ENCODE data around the gene TMEM266. TPM values are rescaled to one million over a fixed set of nuclear protein-coding genes. Genes with fewer than 3 reads are reported as not detected.
"Not testable (repeated sequence)": the region's sequence is repeated elsewhere in the genome, so short reads cannot be mapped to it uniquely, and the experiment has no call there.

Gene TMEM266, protein sequence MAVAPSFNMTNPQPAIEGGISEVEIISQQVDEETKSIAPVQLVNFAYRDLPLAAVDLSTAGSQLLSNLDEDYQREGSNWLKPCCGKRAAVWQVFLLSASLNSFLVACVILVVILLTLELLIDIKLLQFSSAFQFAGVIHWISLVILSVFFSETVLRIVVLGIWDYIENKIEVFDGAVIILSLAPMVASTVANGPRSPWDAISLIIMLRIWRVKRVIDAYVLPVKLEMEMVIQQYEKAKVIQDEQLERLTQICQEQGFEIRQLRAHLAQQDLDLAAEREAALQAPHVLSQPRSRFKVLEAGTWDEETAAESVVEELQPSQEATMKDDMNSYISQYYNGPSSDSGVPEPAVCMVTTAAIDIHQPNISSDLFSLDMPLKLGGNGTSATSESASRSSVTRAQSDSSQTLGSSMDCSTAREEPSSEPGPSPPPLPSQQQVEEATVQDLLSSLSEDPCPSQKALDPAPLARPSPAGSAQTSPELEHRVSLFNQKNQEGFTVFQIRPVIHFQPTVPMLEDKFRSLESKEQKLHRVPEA
- 0.21 and 0.27 TPM in 2 replicates for total RNA-seq

DNA sequence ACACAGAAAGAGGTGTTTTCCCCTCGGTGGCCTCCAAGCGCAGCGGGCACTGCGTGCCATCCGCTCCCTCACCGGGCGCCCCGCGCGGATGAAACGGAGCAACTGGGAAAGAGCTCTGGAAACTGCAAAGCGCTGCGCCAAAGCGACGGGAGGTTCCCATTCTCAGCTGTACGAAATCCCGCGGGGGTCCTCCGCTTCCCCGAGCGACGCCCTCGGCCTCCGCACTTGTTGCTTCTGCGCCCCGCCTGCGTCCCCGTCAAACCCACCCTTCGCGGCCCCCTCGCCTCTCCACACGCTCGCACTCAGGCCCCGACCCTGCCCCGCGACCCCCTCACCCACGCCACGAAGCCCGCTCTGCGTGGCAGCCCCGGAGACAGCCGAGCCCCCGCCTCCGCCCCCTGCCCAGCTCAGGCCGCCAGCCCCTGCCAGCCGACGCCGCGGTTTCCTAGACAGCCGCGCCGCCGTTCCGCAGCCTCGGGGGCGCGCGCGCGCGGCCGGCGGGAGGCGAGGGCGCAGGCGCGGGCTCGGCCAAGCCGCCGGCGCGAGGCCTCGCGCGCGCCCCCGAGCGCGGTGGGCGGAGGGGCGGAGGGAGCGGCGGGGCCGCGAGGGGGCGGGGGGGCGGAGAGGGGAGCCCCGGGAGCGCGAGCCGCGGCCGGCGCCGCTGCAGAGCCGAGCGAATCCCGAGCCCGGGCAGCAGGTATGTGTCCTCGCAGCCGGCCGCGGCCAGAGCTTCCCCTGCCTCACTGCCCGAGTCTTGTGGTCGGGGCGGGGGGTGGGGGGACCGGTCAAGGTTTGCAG is at the start of gene TMEM266:
TMEM266 (plus strand) TSS at position 666 of the 798 bp plus-strand sequence. CDS start 74,279 bp downstream, outside the sequence.
- no peak for DNase-seq (ENCODE audit: low read depth)

DNA sequence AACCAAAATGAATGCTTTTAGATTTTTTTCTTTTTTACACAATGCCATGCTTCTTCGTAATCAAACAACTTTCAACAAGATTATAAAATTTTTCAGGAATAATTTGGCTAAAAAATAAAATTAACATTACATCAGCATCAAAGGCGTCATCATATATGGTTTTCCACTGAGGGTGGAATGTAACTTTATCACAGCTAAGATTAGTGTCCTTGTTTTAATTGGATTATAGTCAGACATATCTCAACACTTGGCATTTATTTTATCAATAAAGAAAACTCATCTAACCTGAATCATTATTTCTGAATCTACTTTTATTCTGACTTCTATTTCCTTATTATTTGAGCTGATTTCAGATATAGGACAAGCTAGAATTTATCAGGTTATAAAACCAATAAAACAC is 49.2 kb upstream of the TMEM266 start:
- Histone ChIP-seq H3K4me3 (ENCODE audit: low read depth, low read length) (no peak overlapping the region), H3K36me3 (ENCODE audit: control insufficient read depth, insufficient read depth, low read length) (no peaks in the 10 kb centered on the region), H3K27me3 (ENCODE audit: control insufficient read depth, insufficient read depth, low read length) (no peaks in the 10 kb centered on the region)
- TF ChIP-seq, protein P1, sequence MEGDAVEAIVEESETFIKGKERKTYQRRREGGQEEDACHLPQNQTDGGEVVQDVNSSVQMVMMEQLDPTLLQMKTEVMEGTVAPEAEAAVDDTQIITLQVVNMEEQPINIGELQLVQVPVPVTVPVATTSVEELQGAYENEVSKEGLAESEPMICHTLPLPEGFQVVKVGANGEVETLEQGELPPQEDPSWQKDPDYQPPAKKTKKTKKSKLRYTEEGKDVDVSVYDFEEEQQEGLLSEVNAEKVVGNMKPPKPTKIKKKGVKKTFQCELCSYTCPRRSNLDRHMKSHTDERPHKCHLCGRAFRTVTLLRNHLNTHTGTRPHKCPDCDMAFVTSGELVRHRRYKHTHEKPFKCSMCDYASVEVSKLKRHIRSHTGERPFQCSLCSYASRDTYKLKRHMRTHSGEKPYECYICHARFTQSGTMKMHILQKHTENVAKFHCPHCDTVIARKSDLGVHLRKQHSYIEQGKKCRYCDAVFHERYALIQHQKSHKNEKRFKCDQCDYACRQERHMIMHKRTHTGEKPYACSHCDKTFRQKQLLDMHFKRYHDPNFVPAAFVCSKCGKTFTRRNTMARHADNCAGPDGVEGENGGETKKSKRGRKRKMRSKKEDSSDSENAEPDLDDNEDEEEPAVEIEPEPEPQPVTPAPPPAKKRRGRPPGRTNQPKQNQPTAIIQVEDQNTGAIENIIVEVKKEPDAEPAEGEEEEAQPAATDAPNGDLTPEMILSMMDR (IDR thresholded peaks at IDR 0.05; ENCODE audit: insufficient read depth, low read length, poor library complexity, severe bottlenecking): no peak
- DNase-seq (ENCODE audit: low read depth): no peak

More for the DNA sequence above, at the start of gene TMEM266:
- TF ChIP-seq, protein P1 (IDR thresholded peaks at IDR 0.05; ENCODE audit: insufficient read depth, low read length, poor library complexity, severe bottlenecking): no peak
- Histone ChIP-seq H3K4me3 (ENCODE audit: low read depth, low read length) (peak within 1 kb of the TSS; percentile 56), H3K27me3 (ENCODE audit: control insufficient read depth, insufficient read depth, low read length) (peaks cover 36% of the 10 kb centered on the region), H3K36me3 (ENCODE audit: control insufficient read depth, insufficient read depth, low read length) (no peaks in the 10 kb centered on the region)

DNA sequence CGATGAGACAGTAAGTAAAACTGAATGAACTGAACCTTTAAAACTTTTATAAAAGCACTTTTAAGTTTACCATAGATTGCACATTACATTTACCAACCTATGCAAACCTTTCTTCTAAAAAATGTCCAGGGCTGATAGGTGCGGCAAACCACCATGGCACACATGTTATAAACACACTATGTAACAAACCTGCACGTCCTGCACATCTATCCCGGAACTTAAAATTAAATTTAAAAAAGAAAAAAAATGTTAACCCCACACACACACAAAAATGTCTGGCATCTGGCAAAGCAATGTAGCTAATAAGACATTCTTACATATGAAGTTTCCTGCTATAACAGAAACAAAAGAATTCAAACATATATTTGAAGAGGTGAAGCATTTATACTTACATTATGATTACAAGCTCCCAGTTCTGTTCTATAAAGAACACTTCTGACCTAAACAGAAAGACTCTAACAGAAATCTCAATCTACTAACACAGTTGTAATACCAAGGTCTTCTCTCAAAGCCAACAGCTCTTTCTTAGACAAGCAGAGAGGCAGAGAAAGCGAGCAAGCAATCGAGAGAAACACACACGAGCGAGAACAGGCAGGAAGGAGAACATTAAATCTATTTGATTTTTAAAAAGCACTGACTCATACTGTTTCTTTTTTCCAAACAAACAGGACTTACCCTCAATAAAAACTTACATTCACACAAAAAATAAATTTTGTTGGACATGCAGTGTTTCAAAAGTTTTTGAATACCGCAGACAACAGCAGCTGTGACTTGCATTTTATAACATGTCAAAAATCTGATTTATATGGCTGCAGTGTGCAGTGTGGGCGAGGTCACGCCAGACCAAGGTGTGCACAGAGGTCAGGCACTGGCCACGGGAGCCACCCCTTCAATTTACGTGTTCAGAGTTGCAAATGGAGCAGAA is 47.9 kb upstream of the TMEM266 start, which contains the start of gene NRG4:
NRG4 (minus strand) TSS at position 798 of the 925 bp plus-strand sequence. CDS start 1,194 bp downstream, outside the sequence.
- H3K27me3 ChIP-seq (ENCODE audit: control insufficient read depth, insufficient read depth, low read length): no peaks in the 10 kb centered on the region
- H3K4me3 ChIP-seq (ENCODE audit: low read depth, low read length): no peak within 1 kb of the TSS
- TF ChIP-seq, protein P1 (IDR thresholded peaks at IDR 0.05; ENCODE audit: insufficient read depth, low read length, poor library complexity, severe bottlenecking): no peak
- no peak for DNase-seq (ENCODE audit: low read depth)
- H3K36me3 ChIP-seq (ENCODE audit: control insufficient read depth, insufficient read depth, low read length): no peaks in the 10 kb centered on the region

DNA sequence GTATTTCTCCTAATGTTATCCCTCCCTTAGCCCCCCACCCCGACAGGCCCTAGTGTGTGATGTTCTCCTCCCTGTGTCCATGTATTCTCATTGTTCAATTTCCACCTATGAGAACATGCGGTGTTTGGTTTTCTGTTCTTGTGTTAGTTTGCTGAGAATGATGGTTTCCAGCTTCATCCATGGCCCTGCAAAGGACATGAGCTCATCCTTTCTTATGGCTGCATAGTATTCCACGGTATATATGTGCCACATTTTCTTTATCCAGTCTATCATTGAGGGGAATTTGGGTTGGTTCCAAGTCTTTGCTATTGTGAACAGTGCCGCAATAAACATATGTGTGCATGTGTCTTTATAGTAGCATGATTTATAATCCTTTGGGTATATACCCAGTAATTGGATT is 46.3 kb upstream of the TMEM266 start:
- not testable (repeated sequence) for H3K4me3 ChIP-seq (ENCODE audit: low read depth, low read length); H3K36me3 ChIP-seq (ENCODE audit: control insufficient read depth, insufficient read depth, low read length); H3K27me3 ChIP-seq (ENCODE audit: control insufficient read depth, insufficient read depth, low read length); DNase-seq (ENCODE audit: low read depth)

DNA sequence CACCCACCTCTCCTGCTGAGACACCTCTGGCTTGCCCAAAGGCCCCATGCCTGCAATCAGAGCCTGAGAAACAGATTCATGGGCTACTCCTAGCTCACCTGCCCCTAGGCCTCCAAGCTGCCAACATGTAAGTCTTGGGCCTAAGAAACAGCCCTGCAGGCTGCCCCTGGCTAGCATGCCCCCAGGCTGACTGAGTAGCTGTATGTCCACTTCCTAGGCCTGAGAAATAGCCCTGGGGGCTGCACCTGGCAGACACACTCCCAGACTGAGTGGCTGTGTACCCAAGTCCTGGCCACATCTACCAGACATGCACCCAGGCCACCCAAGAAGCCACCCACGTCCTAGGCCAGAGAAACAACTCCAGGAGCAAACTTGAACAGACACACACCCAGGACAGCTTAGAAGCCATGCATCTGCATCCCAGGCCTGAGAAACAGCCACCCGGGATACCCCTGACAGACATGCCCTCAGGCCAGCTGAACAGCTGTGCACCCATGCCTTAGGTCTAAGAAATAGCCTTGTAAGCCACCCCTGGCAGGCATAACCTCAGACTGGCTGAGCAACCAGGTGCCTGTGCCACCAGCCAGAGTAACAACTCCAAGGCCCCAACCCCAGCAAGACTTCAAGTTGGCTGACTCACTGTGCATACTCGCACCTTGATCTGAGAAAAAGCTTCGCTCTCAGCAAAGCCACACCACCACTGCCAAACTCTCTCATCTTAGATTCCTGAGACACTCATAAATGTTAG is 35.6 kb upstream of the TMEM266 start:
- no peak for DNase-seq (ENCODE audit: low read depth)
- TF ChIP-seq, protein P1 (IDR thresholded peaks at IDR 0.05; ENCODE audit: insufficient read depth, low read length, poor library complexity, severe bottlenecking): no peak
- Histone ChIP-seq H3K27me3 (ENCODE audit: control insufficient read depth, insufficient read depth, low read length) (no peaks in the 10 kb centered on the region), H3K36me3 (ENCODE audit: control insufficient read depth, insufficient read depth, low read length) (no peaks in the 10 kb centered on the region), H3K4me3 (ENCODE audit: low read depth, low read length) (no peak overlapping the region)
